ENCODE measurements around the gene TSPYL6.

The TSPYL6 gene

DNA sequence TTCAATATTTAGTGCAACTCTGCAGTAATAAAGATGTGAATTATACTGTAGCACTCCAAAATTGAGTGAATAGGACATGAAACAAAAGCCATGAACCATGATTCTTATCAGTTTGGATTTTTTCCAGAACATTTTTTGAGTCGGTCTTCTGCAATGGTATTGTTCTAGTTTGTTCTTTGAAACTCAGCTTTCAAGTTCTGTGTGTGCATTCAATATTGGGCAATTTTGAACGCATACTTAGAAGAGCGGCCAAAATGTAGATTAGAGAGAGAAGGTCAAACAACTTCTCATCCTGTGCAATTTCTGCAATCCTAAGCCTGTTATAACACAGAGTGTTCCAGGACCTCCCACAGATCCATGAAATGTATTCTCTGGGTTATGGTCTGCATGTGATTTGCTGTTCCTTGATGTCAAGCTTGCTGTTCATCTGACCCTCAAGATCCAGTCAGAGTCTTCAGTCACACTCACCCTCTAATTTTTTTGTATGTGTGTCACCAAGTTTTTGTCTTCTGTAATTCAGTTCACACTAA lies 48.3 kb downstream of the TSPYL6 start:
- Histone ChIP-seq H3K36me3 (replicated peaks) (no peaks in the 10 kb centered on the region), H3K27me3 (replicated peaks) (no peaks in the 10 kb centered on the region), H3K4me3 (ENCODE audit: low read depth, low read length) (no peak overlapping the region), H3K27ac (peak overlapping the region; percentile 55)
- in situ Hi-C loops (cut with HindIII; ENCODE audit: low pct_ligation_motif_present, low sequenced_read_pairs), result no loop called here
- TF ChIP-seq CTCF (IDR thresholded peaks at IDR 0.05; ENCODE audit: low read depth, low read length, missing control alignments), result no peak
- DNase-seq, result peak; percentile 39

DNA sequence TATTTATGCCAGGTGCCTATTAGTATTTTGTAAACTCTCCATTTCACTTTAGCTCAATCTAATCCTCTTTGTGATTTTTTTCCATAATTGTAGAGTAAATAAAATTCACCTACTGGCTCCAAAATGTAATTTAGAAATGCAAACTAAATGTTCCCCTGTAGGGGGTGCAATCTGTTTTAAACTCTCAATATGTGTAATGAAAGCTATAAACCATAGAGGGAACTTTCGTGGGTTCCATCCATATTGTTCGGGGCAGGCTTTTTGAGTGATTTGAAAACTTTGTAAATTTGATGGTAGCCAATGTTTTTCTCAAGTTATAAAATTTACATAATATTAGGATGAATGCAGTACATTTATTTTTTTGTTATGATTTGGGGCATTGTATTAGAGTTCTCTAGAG lies 49.4 kb downstream of the TSPYL6 start:
- H3K36me3 ChIP-seq (replicated peaks), result no peaks in the 10 kb centered on the region
- no peak overlapping the region for H3K27ac ChIP-seq
- peak; percentile 40 for DNase-seq
- TF ChIP-seq CTCF (IDR thresholded peaks at IDR 0.05; ENCODE audit: low read depth, low read length, missing control alignments), result peak; percentile 51
- no peak overlapping the region for H3K4me3 ChIP-seq (ENCODE audit: low read depth, low read length)
- H3K27me3 ChIP-seq (replicated peaks), result no peaks in the 10 kb centered on the region
- in situ Hi-C loops (cut with HindIII; ENCODE audit: low pct_ligation_motif_present, low sequenced_read_pairs), result no loop called here

GRCh38 chr2:54204476-54204875 lies 51.6 kb downstream of the TSPYL6 start:
- TF ChIP-seq CTCF (IDR thresholded peaks at IDR 0.05; ENCODE audit: low read depth, low read length, missing control alignments), result no peak
- Histone ChIP-seq H3K36me3 (replicated peaks) (no peaks in the 10 kb centered on the region), H3K27me3 (replicated peaks) (no peaks in the 10 kb centered on the region), H3K27ac (no peak overlapping the region), H3K4me3 (ENCODE audit: low read depth, low read length) (no peak overlapping the region)
- in situ Hi-C loops (cut with HindIII; ENCODE audit: low pct_ligation_motif_present, low sequenced_read_pairs), result no loop called here
- no peak for DNase-seq

All from brain microvascular endothelial cell (primary cell).